ENCODE data around the gene GARIN5A. TPM values are rescaled to one million over a fixed set of nuclear protein-coding genes. Genes with fewer than 3 reads are reported as not detected.
A peak's percentile ranks its signal among the peaks of the same experiment; 100 is the strongest.

The GARIN5A gene
- total RNA-seq, 2 donors from 2014 or later, result 1.0 TPM; not detected in 1

- no peak overlapping the region for H3K4me3 ChIP-seq
- H3K4me1 ChIP-seq, result peaks cover 15% of the 10 kb centered on the region
- H3K27me3 ChIP-seq, result peaks cover 0 to 6% of the 10 kb centered on the region in 2 donors
- no peak for DNase-seq
- H3K9me3 ChIP-seq, result no peaks in the 10 kb centered on the region
- H3K27ac ChIP-seq, result no peak overlapping the region
- 66 to 83% methylated on average over 9 to 17 of the region's 17 CpGs for WGBS, 2 donors
- no peak for ATAC-seq
- H3K36me3 ChIP-seq (replicated peaks in 1 of 2; ENCODE audit: insufficient read depth in 1 of 2, low read depth in 2 of 2), result no peaks in the 10 kb centered on the region
- TF ChIP-seq, protein P1, sequence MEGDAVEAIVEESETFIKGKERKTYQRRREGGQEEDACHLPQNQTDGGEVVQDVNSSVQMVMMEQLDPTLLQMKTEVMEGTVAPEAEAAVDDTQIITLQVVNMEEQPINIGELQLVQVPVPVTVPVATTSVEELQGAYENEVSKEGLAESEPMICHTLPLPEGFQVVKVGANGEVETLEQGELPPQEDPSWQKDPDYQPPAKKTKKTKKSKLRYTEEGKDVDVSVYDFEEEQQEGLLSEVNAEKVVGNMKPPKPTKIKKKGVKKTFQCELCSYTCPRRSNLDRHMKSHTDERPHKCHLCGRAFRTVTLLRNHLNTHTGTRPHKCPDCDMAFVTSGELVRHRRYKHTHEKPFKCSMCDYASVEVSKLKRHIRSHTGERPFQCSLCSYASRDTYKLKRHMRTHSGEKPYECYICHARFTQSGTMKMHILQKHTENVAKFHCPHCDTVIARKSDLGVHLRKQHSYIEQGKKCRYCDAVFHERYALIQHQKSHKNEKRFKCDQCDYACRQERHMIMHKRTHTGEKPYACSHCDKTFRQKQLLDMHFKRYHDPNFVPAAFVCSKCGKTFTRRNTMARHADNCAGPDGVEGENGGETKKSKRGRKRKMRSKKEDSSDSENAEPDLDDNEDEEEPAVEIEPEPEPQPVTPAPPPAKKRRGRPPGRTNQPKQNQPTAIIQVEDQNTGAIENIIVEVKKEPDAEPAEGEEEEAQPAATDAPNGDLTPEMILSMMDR (IDR thresholded peaks at IDR 0.05), result no peak
- TF ChIP-seq POLR2A (IDR thresholded peaks at IDR 0.05), result no peak
- intact Hi-C loops (cut with DNase I), result no loop called here
Observed at GRCh38 chr19:50435221-50435620, 41.4 kb downstream of the GARIN5A start.

- no peak for TF ChIP-seq POLR2A (IDR thresholded peaks at IDR 0.05)
- TF ChIP-seq, protein P1 (IDR thresholded peaks at IDR 0.05), result no peak
- ATAC-seq (no peak), DNase-seq (no peak)
- H3K27ac ChIP-seq, result no peak overlapping the region
- intact Hi-C loops (cut with DNase I), result no loop called here
- H3K36me3 ChIP-seq (replicated peaks in 1 of 2; ENCODE audit: insufficient read depth in 1 of 2, low read depth in 2 of 2), result no peaks in the 10 kb centered on the region
- peaks cover 0 to 6% of the 10 kb centered on the region in 2 donors for H3K27me3 ChIP-seq
- no peaks in the 10 kb centered on the region for H3K9me3 ChIP-seq
- WGBS, 2 donors, result 46 to 64% methylated on average over 5 to 12 of the region's 12 CpGs
- no peak overlapping the region for H3K4me3 ChIP-seq
- H3K4me1 ChIP-seq, result peaks cover 15% of the 10 kb centered on the region
Observed at GRCh38 chr19:50434525-50434924, 42.1 kb downstream of the GARIN5A start.

DNA sequence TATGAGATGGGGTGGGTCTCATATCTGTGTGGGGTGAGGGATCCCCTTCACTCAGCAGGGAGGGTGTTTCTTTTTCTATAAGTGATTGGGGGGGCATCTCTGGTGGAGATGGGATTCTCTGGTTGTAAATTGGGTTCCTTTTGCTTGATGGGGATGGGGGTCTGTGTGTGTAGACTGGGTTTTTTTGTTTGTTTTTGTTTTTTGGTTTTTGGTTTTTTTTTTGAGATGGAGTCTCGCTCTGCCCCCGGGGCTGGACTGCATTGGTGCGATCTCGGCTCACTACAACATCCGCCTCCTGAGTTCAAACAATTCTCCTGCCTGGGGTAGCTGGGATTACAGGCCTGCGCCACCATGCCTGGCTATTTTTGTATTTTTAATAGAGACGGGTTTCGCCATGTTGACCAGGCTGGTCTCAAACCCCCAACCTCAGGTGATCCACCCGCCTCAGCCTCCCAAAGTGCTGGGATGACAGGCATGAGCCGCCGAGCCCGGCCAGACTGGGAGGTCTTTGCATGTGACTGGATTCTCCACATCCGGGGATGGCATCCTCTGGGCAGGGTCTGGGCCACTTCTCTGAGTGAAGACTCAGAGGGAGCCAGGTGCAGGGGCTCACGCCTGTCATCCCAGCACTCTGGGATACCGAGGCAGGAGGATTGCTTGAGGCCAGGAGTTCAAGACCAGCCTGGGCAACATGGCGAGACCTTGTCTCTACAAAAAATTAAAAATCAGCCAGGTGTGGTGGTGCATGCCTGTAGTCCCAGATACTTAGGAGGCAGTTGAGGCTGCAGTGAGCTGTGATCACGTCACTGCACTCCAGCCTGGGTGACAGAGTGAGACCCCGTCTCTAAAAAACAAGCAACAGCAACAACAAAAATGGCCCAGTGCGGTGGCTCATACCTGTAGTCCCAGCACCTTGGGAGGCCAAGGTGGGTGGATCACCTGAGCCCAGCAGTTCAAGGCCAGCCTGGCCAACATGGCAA, 43.2 kb downstream of the GARIN5A start:
- peaks cover 17% of the 10 kb centered on the region for H3K4me1 ChIP-seq
- WGBS, 2 donors, result 86 to 90% methylated on average over 13 to 18 of the region's 19 CpGs
- intact Hi-C loops (cut with DNase I), result no loop called here
- H3K4me3 ChIP-seq, result no peak overlapping the region
- ATAC-seq, result no peak
- no peak for DNase-seq
- peaks cover 0 to 6% of the 10 kb centered on the region in 2 donors for H3K27me3 ChIP-seq
- no peaks in the 10 kb centered on the region for H3K9me3 ChIP-seq
- TF ChIP-seq POLR2A (IDR thresholded peaks at IDR 0.05), result no peak
- TF ChIP-seq, protein P1 (IDR thresholded peaks at IDR 0.05), result no peak
- H3K36me3 ChIP-seq (replicated peaks in 1 of 2; ENCODE audit: insufficient read depth in 1 of 2, low read depth in 2 of 2), result no peaks in the 10 kb centered on the region
- no peak overlapping the region for H3K27ac ChIP-seq

- peaks cover 0 to 6% of the 10 kb centered on the region in 2 donors for H3K27me3 ChIP-seq
- H3K4me3 ChIP-seq, result peak within 1 kb of the TSS; percentile 15 to 57
- TF ChIP-seq, protein P1 (IDR thresholded peaks at IDR 0.05), result no peak
- TF ChIP-seq POLR2A (IDR thresholded peaks at IDR 0.05), result no peak
- peaks cover 27% of the 10 kb centered on the region for H3K4me1 ChIP-seq
- no peaks in the 10 kb centered on the region for H3K9me3 ChIP-seq
- WGBS, 2 donors, result 4 to 8% methylated on average over 8 to 38 of the region's 40 CpGs
- intact Hi-C loops (cut with DNase I), result no loop called here
- DNase-seq (peak in 2 of 4 donors; percentile 36 to 39), ATAC-seq (peak; percentile 16)
- peak within 1 kb of the TSS in 3 of 4 donors; percentile 20 to 81 (median 62) for H3K27ac ChIP-seq
- H3K36me3 ChIP-seq (replicated peaks in 1 of 2; ENCODE audit: insufficient read depth in 1 of 2, low read depth in 2 of 2), result no peaks in the 10 kb centered on the region
Observed at GRCh38 chr19:50432221-50433028, 44.2 kb downstream of the GARIN5A start, which contains the start of gene MYBPC2. Gene MYBPC2, plus strand, starts transcription at chr19:50432892. Its CDS starts 62 bp downstream, at chr19:50432954.
